Kidney tubule cell (primary cell): ENCODE results near the gene CACNG7.

Source experiments
- DNase-seq: peaks from one replicate; pipeline ENCODE4 v3.0.0-alpha.2; 2018; ENCODE audit warnings: low spot score

Gene CACNG7

GRCh38 chr19:53983457-53984289 is 74.6 kb downstream of the CACNG7 start:
- no peak for DNase-seq

GRCh38 chr19:53985863-53986262 is 76.8 kb downstream of the CACNG7 start:
- no peak for DNase-seq

- DNase-seq: no peak
Observed at GRCh38 chr19:53988981-53989380, 79.9 kb downstream of the CACNG7 start.

GRCh38 chr19:53989600-53990533 is 80.8 kb downstream of the CACNG7 start:
- peak; percentile 55 for DNase-seq

GRCh38 chr19:53991224-53992113 is 82.4 kb downstream of the CACNG7 start, which contains the start of gene CACNG6:
TSS of gene CACNG6 (plus strand) at chr19:53991637. CDS start at chr19:53992878, 1,241 bp downstream.
- no peak for DNase-seq

GRCh38 chr19:53992211-53992610 is 83.1 kb downstream of the CACNG7 start:
- no peak for DNase-seq

GRCh38 chr19:53992815-53993214 is 83.7 kb downstream of the CACNG7 start:
- no peak for DNase-seq

GRCh38 chr19:53993448-53993847 is 84.4 kb downstream of the CACNG7 start:
- no peak for DNase-seq
